HCT116 (cell line): ENCODE results near the gene MGRN1. TPM values are rescaled to one million over a fixed set of nuclear protein-coding genes. Genes with fewer than 3 reads are reported as not detected.

Experiments
- ATAC-seq: fragments of 200-7000 bp; cut with Tn5 transposase; 2 replicates; pipeline ENCODE4 v1.9.1; 2020; ENCODE audit warnings: mild to moderate bottlenecking, moderate library complexity
- BruUV-seq: library from RNA; stranded (reverse); fragments of 400-500 nt; replicated peaks from 2 replicates; lab custom pipeline; 2021; lab: Mats Ljungman, UMichigan
- CTCF ChIA-PET: fragments of 300-600 bp; sonication (Branson Sonifier 250); formaldehyde crosslinking; loops from one replicate; lab custom pipeline; 2021; ENCODE audit warnings: antibody characterized with exemption; lab: Charles Lee
- POLR2A ChIA-PET: fragments of 300-600, 350-600 bp; sonication (Branson Sonifier 250); formaldehyde crosslinking; loops from one replicate; lab custom pipeline; 2021; ENCODE audit warnings: antibody characterized with exemption; lab: Charles Lee
- RAD21 ChIA-PET, 2 experiments: fragments of 300-600 bp; sonication (Branson Sonifier 250); formaldehyde crosslinking; loops; one replicate each; lab custom pipeline; 2023; ENCODE audit warnings: low total read pairs in 2 of 2; ENCODE audit not compliant: uncharacterized antibody in 2 of 2, unreplicated experiment in 2 of 2, low non-redundant PET in 1 of 2; lab: Charles Lee
- DNase-seq: peaks from one replicate; pipeline ENCODE4 v3.0.0-alpha.2; 2010; ENCODE audit warnings: low read depth, low spot score
- H2AFZ ChIP-seq: fragments of 200-600 bp; shearing (Covaris generic), sonication (generic); 2 replicates; pipeline ENCODE4 v1.6.1; 2017; ENCODE audit warnings: low read depth, mixed run types, mixed read lengths, antibody characterized with exemption, low read length; ENCODE audit not compliant: poor library complexity, severe bottlenecking
- H3K27ac ChIP-seq: 2 replicates; pipeline ENCODE4 v1.5.1; 2012; ENCODE audit warnings: low read depth, low read length
- H3K27me3 ChIP-seq: fragments of 200-600 bp; sonication (generic); 2 replicates; pipeline ENCODE4 v1.6.1; 2016; ENCODE audit warnings: mixed run types, low read length, mixed read lengths; ENCODE audit not compliant: insufficient read depth
- H3K36me3 ChIP-seq, 2 experiments: fragments of 200-500 bp in 1 of 2; fragments of 200-600 bp in 1 of 2; sonication (Bioruptor generic) in 1 of 2; sonication (generic) in 1 of 2; 2 replicates each; pipeline versions ENCODE4 v1.5.1 to v1.6.1; 2014 to 2016; ENCODE audit warnings: low read length in 2 of 2, inconsistent platforms in 1 of 2, mixed read lengths in 1 of 2, mixed run types in 1 of 2; ENCODE audit not compliant: insufficient read depth in 2 of 2, control insufficient read depth in 1 of 2
- H3K4me1 ChIP-seq, 2 experiments: fragments of 200-600 bp in 1 of 2; sonication (generic) in 1 of 2; 2 replicates each; pipeline versions ENCODE4 v1.5.1 to v1.6.1; 2012 to 2017; ENCODE audit warnings: low read length in 2 of 2, inconsistent platforms in 1 of 2, mild to moderate bottlenecking in 1 of 2, mixed read lengths in 1 of 2, mixed run types in 1 of 2, moderate library complexity in 1 of 2; ENCODE audit not compliant: insufficient read depth in 2 of 2, control insufficient read depth in 1 of 2
- H3K4me2 ChIP-seq: fragments of 200-600 bp; sonication (generic); 2 replicates; pipeline ENCODE4 v1.6.1; 2017; ENCODE audit warnings: mixed run types, low read length, mixed read lengths
- H3K4me3 ChIP-seq, 2 experiments: fragments of 200-600 bp in 1 of 2; sonication (generic) in 1 of 2; replicated peaks in 1 of 2; 2 replicates each; pipeline ENCODE4 v1.5.1; 2011 to 2016; ENCODE audit warnings: low read length in 2 of 2, control low read depth in 1 of 2, low read depth in 1 of 2, mild to moderate bottlenecking in 1 of 2, mixed read lengths in 1 of 2, mixed run types in 1 of 2
- H3K79me2 ChIP-seq: fragments of 200-600 bp; sonication (generic); 2 replicates; pipeline ENCODE4 v1.6.1; 2017; ENCODE audit warnings: mild to moderate bottlenecking, mixed run types, low read length, moderate library complexity, mixed read lengths; ENCODE audit not compliant: insufficient read depth
- H3K9ac ChIP-seq: fragments of 200-600 bp; sonication (generic); 2 replicates; pipeline ENCODE4 v1.6.1; 2016; ENCODE audit warnings: low read length, mixed read lengths
- H3K9me2 ChIP-seq: fragments of 200-600 bp; sonication (generic), shearing (Covaris generic); 2 replicates; pipeline ENCODE4 v1.6.1; 2017; ENCODE audit warnings: mixed run types, mild to moderate bottlenecking, moderate library complexity; ENCODE audit not compliant: insufficient read depth
- H3K9me3 ChIP-seq, 2 experiments: fragments of 200-500 bp in 1 of 2; fragments of 200-600 bp in 1 of 2; sonication (Bioruptor generic) in 1 of 2; sonication (generic) in 1 of 2; 2 replicates each; pipeline ENCODE4 v1.6.1; 2014 to 2017; ENCODE audit warnings: low read length in 2 of 2, mixed read lengths in 2 of 2, inconsistent platforms in 1 of 2, low read depth in 1 of 2, mild to moderate bottlenecking in 1 of 2, mixed run types in 1 of 2, moderate library complexity in 1 of 2; ENCODE audit not compliant: control insufficient read depth in 1 of 2, insufficient read depth in 1 of 2
- H4K20me1 ChIP-seq: fragments of 200-600 bp; sonication (generic), shearing (Covaris generic); 2 replicates; pipeline ENCODE4 v1.6.1; 2017; ENCODE audit warnings: mixed run types, mild to moderate bottlenecking, moderate library complexity; ENCODE audit not compliant: insufficient read depth
- CBX3 ChIP-seq: IDR thresholded peaks from 2 replicates; pipeline ENCODE4 v1.6.1; 2012; ENCODE audit warnings: low read depth
- CEBPB ChIP-seq: IDR thresholded peaks from 2 replicates; pipeline ENCODE4 v1.6.1; 2012; ENCODE audit warnings: low read depth
- EGR1 ChIP-seq: IDR thresholded peaks from 2 replicates; pipeline ENCODE4 v1.6.1; 2012; ENCODE audit warnings: low read depth
- ELF1 ChIP-seq: IDR thresholded peaks from 2 replicates; pipeline ENCODE4 v1.6.1; 2012; ENCODE audit warnings: low read depth, borderline replicate concordance
- EZH2 ChIP-seq: fragments of 200-600 bp; sonication (generic); IDR thresholded peaks from 2 replicates; pipeline ENCODE4 v1.6.1; 2017; ENCODE audit warnings: antibody characterized with exemption, mixed run types
- EZH2phosphoT487 ChIP-seq: fragments of 200-600 bp; IDR thresholded peaks from 2 replicates; pipeline ENCODE4 v1.6.1; 2018; ENCODE audit warnings: antibody characterized with exemption, borderline replicate concordance
- MAX ChIP-seq: IDR thresholded peaks from 2 replicates; pipeline ENCODE4 v1.6.1; 2012
- POLR2A ChIP-seq: IDR thresholded peaks from 2 replicates; pipeline ENCODE4 v1.7.0; 2011; ENCODE audit warnings: borderline replicate concordance; ENCODE audit not compliant: insufficient read depth, insufficient read length; ENCODE audit errors: extremely low read depth
- POLR2AphosphoS5 ChIP-seq: IDR thresholded peaks from 2 replicates; pipeline ENCODE4 v1.6.1; 2011; ENCODE audit warnings: mild to moderate bottlenecking, low read depth, low read length, moderate library complexity
- RAD21 ChIP-seq: IDR thresholded peaks from 2 replicates; pipeline ENCODE4 v1.6.1; 2012; ENCODE audit warnings: low read depth, mild to moderate bottlenecking
- REST ChIP-seq: IDR thresholded peaks from 2 replicates; pipeline ENCODE4 v1.6.1; 2012; ENCODE audit warnings: low read depth
- SIN3A ChIP-seq: IDR thresholded peaks from 2 replicates; pipeline ENCODE4 v1.6.1; 2012; ENCODE audit warnings: low read depth
- SRF ChIP-seq: IDR thresholded peaks from 2 replicates; pipeline ENCODE4 v1.6.1; 2012; ENCODE audit warnings: low read depth
- TCF7L2 ChIP-seq: IDR thresholded peaks from 2 replicates; pipeline ENCODE4 v1.7.0; 2011; ENCODE audit warnings: borderline replicate concordance, inconsistent platforms; ENCODE audit not compliant: insufficient read depth, insufficient read length; ENCODE audit errors: extremely low read depth
- YY1 ChIP-seq: IDR thresholded peaks from 2 replicates; pipeline ENCODE4 v1.6.1; 2011; ENCODE audit warnings: low read length, low read depth, moderate library complexity, mild to moderate bottlenecking; ENCODE audit not compliant: insufficient replicate concordance; ENCODE audit errors: extremely low read depth
- ZNF274 ChIP-seq: fragments of 200-500 bp; sonication (Bioruptor generic); IDR thresholded peaks from 2 replicates; pipeline ENCODE4 v1.6.1; 2014; ENCODE audit warnings: mild to moderate bottlenecking, low read depth, low read length, inconsistent platforms
- intact Hi-C: fragments of 100-400 bp; cut with micrococcal nuclease; formaldehyde crosslinking; loops from 2 replicates; pipeline ENCODE4 v1.10.0; 2022
- total RNA-seq: library from RNA; stranded (reverse); gene quantifications from one replicate; pipeline ENCODE4 v1.2.1, GENCODE V29; 2021; ENCODE audit not compliant: unreplicated experiment

Gene MGRN1
- total RNA-seq, 1 experiment from 2014 or later, result 50.6 TPM

GRCh38 chr16:4594433-4595410 lies 29.9 kb upstream of the MGRN1 start:
- Histone ChIP-seq H3K4me1 (no peaks in the 10 kb centered on the region), H3K27ac (no peak overlapping the region), H3K4me3 (no peak overlapping the region), H4K20me1 (no peaks in the 10 kb centered on the region), H3K9me2 (no peaks in the 10 kb centered on the region), H2AFZ (no peak overlapping the region), H3K4me2 (no peak overlapping the region), H3K9ac (no peak overlapping the region), H3K79me2 (no peaks in the 10 kb centered on the region), H3K9me3 (no peaks in the 10 kb centered on the region), H3K36me3 (no peaks in the 10 kb centered on the region), H3K27me3 (no peaks in the 10 kb centered on the region)
- no peak for ATAC-seq
- ChIA-PET POLR2A (interaction anchor here (0.9 kb wide), 1 partner anchor 22 kb away, joined by 4 read pairs; no protein-coding TSS in a partner anchor), CTCF (interaction anchor here (0.7 kb wide), 1 partner anchor 9 kb away, joined by 3 read pairs; no protein-coding TSS in a partner anchor), RAD21 (no interaction called here)
- no peak for DNase-seq
- BruUV-seq, result no TSS peak
- intact Hi-C loops, result no loop called here
- TF ChIP-seq SRF (no peak), POLR2A (no peak), EZH2phosphoT487 (no peak), SIN3A (no peak), CEBPB (no peak), ELF1 (no peak), REST (no peak), POLR2AphosphoS5 (no peak), ZNF274 (no peak), EGR1 (no peak), YY1 (no peak), CBX3 (no peak), MAX (no peak), EZH2 (no peak), RAD21 (no peak), TCF7L2 (no peak)
